ENCODE measurements around the gene FAM25G.
A peak's percentile ranks its signal among the peaks of the same experiment; 100 is the strongest.
"Not testable (repeated sequence)": the region's sequence is repeated elsewhere in the genome, so short reads cannot be mapped to it uniquely, and the experiment has no call there.

The FAM25G gene

GRCh38 chr10:47462577-47463358, 28.7 kb downstream of the FAM25G start:
- DNase-seq, result not testable (repeated sequence)

DNA sequence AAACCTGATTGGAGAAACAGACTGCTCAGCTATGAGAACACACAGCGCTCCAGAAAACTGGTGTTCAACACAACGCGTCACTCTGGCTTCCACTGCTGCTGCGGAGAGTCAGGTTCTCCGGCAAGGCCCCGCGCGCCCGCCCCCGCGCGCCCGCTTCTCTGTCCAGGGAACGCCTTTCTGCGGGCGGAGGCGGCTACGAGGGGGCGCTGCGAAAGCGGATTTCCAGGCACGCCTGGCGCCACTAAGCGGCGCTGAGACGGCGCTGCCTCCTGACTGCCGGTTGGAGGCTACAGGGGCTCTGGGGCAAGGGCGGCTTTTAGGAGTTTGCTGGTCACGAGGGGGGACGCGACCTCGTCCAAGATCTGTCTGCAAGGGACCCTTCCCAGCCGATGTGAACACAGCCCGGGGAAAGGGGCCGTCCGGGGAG, 30.2 kb downstream of the FAM25G start:
- peak; percentile 9 for DNase-seq

DNA sequence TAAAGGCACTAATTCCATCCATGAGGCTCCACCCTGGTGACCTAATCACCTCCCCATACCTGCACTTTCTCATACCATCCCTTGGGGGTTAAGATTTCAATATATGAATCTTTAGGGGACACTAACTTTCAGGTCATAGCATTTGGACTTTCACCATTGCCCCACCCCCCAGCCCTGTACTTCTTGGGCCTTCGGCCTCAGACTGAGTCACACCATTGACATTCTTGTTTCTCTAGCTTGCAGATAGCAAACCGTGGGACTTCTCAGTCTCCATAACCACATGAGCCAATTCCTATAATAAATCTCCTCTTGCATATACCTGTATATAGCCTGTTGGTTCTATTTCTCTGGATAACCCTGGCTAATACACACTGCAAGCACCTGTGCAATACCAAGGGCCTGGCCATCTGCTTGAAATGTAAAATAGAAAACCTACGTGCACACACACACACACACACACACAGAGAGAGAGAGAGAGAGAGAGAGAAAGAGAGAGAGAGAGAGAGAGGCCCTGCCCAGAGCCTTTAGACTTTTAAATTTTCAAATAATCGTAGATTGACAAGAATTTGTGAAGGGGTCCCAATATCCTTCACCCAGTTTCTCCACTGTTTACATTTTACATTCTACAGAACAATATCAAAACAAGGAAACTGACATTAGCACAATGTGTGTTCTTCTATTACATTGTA, 32.9 kb downstream of the FAM25G start:
- DNase-seq, result no peak

GRCh38 chr10:47457826-47458225, 33.7 kb downstream of the FAM25G start:
- no peak for DNase-seq

DNA sequence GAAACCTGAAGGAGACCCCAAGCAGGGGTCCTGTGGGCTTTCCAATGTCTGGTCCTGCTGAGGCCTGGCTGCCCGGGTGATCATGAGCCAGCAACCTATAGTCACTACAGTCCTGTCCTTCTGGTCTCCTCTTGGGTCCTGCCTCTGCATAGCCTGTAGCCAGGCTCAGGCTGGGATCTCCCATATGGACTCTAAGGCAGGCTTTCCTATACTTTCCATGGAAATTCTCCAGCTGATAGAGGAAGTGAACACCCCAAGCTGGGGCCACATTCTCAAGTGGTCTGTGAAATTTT, 34.0 kb downstream of the FAM25G start:
- DNase-seq, result no peak

DNA sequence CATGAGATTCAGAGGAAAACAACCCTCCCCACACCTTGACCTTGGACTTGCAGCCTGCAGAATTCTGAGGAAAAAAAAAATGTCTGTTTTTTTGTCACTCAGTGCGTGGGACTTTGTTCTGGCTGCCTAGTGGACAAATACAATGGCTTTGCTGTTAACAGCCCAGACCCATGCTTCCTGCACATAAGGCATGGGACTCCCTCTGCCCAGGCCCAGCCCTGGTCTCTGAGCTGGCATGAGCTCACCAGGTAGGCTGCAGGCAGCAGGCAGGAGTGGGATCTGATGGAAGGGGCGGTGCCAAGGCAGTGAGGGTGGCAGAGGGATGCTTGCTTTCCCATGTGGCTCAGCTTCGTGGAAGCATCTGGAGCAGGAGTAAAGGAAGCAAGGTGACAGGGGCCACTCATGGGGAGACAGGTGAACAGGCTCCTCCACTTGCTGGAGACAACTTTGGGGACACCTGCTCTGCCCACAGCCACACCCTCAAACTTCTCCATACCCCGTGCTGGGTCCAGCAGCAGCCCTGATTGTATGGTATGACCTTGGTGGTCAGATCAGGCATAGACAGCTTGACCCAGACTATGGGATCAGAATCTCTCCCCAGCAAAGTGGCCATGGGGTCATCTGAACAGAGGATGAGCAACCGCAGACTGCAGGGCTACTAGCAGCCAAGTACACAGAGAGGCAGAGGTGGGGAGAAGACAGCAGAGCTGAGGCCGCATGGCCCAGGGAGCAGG, 34.5 kb downstream of the FAM25G start:
- no peak for DNase-seq

- no peak for DNase-seq
Observed at GRCh38 chr10:47456079-47456785, 35.3 kb downstream of the FAM25G start.

- not testable (repeated sequence) for DNase-seq
Observed at GRCh38 chr10:47455350-47456078, 36.0 kb downstream of the FAM25G start.

DNA sequence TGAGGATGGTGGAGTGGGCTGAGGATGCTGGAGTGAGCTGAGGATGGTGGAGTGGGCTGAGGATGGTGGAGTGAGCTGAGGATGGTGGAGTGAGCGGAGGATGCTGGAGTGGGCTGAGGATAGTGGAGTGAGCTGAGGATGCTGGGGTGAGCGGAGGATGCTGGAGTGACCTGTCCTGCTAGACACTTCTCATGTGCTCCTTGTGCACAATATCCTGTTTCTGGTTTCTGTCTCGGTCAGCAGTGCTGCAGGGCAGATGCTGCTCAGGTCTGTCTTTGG, 36.8 kb downstream of the FAM25G start:
- no peak for DNase-seq

- DNase-seq, result no peak
Observed at GRCh38 chr10:47454008-47454779, 37.3 kb downstream of the FAM25G start.

DNA sequence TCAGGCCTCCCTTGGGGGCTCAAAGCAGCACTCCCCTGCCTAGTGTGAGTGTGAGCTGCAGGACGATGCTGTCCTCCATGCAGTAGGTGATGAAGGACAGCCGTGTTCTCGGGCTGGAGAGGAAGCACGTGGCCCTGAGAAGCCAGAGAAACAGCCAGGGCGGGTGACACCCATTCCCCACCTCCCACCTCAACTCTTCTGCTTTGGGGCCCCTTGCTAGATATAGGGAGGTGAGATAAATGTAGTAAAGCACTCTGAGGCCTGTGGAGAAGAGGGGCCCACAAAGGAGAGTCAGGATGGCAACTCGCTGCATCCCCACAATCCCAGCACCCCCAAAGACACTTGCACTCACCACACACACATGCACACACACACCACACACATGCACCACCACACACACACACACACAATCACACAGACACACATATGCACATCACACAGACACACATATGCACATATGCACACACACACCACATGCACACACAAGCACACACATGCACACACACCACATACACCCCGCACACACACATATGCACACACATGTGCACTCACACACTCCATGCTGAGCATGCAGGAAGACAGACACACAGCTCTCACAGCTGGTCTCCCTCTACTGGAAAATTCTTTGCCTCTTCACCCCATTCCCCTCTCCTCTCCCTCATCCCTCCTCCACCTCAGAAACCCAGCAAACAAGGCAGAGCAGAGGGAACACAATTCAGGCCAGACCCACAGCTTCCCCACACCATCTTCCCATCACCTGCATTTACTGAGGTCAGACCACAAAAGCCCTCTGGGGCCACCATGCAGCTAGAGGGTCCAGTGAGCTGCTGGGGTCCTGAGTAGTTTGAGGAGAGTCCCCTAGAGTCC, 38.1 kb downstream of the FAM25G start:
- DNase-seq, result no peak

DNA sequence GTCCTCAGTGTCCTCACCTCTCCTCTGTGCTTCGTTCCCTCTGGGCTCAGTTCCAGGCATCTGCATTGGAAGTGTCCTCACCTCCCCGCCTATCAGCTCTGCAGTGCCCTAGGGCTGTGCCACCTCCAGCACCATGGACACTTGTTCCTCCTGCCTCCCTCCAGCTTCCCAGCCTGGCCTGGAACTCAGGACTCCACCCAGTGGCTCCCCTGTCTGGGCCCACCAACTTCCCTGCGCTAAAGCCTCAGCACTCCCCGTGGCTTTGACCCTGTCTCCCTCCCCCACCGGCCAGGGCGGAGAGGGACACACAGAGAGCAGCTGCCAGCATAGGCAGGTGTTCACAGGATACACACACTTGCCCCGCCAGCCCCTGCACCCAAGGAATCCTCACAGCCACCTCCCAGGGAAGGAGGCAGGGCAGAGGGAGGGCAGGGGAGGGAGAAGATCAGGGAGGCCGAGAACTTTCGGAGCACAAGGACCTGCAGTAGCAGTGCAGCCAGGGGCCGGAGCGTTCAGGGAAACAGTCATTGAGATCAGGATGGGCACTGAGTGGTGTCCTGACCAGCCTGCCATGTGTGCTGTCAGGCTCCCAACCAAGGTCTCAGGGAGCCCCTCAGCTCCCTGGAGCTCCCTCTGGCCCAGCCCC, 38.9 kb downstream of the FAM25G start:
- no peak for DNase-seq

- no peak for DNase-seq
Observed at GRCh38 chr10:47451998-47452494, 39.5 kb downstream of the FAM25G start.

GRCh38 chr10:47451273-47451997, 40.1 kb downstream of the FAM25G start:
- DNase-seq, result no peak

GRCh38 chr10:47450442-47450841, 41.1 kb downstream of the FAM25G start:
- no peak for DNase-seq

DNA sequence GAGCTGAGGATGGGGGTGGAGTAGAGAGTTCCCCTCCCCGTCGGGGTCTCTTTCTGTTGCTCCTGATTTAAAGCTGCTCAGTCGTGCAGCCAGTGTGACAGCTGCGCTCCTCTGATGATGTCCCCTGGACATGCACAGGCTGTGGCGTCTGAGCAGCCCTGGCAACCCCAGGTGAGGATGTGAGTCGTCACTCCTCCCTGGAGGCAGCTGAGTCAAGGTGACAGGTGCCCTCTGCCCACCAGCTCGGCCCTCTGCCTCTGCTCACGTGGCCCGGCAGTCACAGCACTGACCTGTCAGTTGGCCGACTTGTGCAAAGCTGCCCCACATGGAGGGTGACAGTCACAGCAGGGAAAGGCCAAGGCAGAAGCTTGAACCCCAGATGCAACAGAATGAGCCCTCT, 41.5 kb downstream of the FAM25G start:
- no peak for DNase-seq

GRCh38 chr10:47449102-47449978, 42.2 kb downstream of the FAM25G start:
- DNase-seq, result no peak

DNA sequence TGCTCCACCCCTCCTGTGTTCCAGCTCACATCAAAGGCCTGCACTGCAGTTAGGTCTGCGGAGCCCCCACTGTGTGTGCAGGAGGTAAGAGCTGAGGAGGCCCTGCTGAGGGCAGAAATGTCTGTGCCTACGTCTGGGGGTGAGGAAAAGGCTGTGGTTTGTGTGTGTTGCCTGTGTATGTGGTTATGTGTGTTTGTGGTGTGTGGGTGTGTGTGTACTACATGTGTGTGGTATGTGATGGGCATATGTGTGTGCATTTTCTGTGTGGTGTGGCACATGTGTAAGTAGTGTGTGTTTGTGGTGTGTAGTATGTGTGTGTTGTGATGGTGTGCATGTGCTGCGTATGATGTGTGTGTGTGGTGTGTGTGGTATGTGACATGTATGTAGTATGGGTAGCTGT, 43.8 kb downstream of the FAM25G start:
- no peak for DNase-seq

GRCh38 chr10:47447209-47447608, 44.3 kb downstream of the FAM25G start:
- DNase-seq, result no peak

Data from NCI-H526 treated with DMSO at 0.1 percent for 48 hours (cell line).